ENCODE measurements around the gene SLIT3. TPM values are rescaled to one million over a fixed set of nuclear protein-coding genes. Genes with fewer than 3 reads are reported as not detected.
A peak's percentile ranks its signal among the peaks of the same experiment; 100 is the strongest.

SLIT3 gene
- total RNA-seq, 1 donor from 2014 or later = 0.22 TPM

- no peaks in the 10 kb centered on the region for H3K9me3 ChIP-seq (ENCODE audit: low read depth)
- peaks cover 15% of the 10 kb centered on the region for H3K4me1 Mint-ChIP-seq
- H3K27me3 ChIP-seq = no peaks in the 10 kb centered on the region
- H4K20me1 ChIP-seq (ENCODE audit: low read depth) = no peaks in the 10 kb centered on the region
- H2AFZ ChIP-seq (replicated peaks) = no peak overlapping the region
- H3K4me3 Mint-ChIP-seq = no peak overlapping the region
- no peaks in the 10 kb centered on the region for H3K36me3 Mint-ChIP-seq
- peak; percentile 28 for TF ChIP-seq CTCF (IDR thresholded peaks at IDR 0.05)
- no peak for TF ChIP-seq EZH2 (IDR thresholded peaks at IDR 0.05)
- TF ChIP-seq EZH2phosphoT487 (IDR thresholded peaks at IDR 0.05) = no peak
- no peak overlapping the region for H3K9ac ChIP-seq
- no peak overlapping the region for H3K4me2 ChIP-seq
- H3K4me1 ChIP-seq = peaks cover 5% of the 10 kb centered on the region
- no peaks in the 10 kb centered on the region for H3K36me3 ChIP-seq
- no peaks in the 10 kb centered on the region for H3K79me2 ChIP-seq (ENCODE audit: low read depth)
- H3K27ac Mint-ChIP-seq = no peak overlapping the region
- no peak overlapping the region for H3K4me3 ChIP-seq
- no peak for DNase-seq (ENCODE audit: low spot score)
- H3K27me3 Mint-ChIP-seq (ENCODE audit: insufficient read depth, low read depth) = no peaks in the 10 kb centered on the region
- H3K27ac ChIP-seq = no peak overlapping the region
- peaks cover 2% of the 10 kb centered on the region for H3K9me3 Mint-ChIP-seq
- no peaks in the 10 kb centered on the region for H3F3A ChIP-seq (ENCODE audit: low read depth)
Observed at GRCh38 chr5:169197343-169197742, 103.6 kb downstream of the SLIT3 start.

GRCh38 chr5:169196059-169196458, 104.9 kb downstream of the SLIT3 start:
- no peak overlapping the region for H3K9ac ChIP-seq
- Mint-ChIP-seq H3K36me3 (no peaks in the 10 kb centered on the region), H3K27ac (no peak overlapping the region), H3K9me3 (no peaks in the 10 kb centered on the region), H3K27me3 (ENCODE audit: insufficient read depth, low read depth) (no peaks in the 10 kb centered on the region), H3K4me1 (peaks cover 15% of the 10 kb centered on the region), H3K4me3 (no peak overlapping the region)
- H3K4me1 ChIP-seq = peaks cover 5% of the 10 kb centered on the region
- no peaks in the 10 kb centered on the region for H4K20me1 ChIP-seq (ENCODE audit: low read depth)
- H3K27ac ChIP-seq = no peak overlapping the region
- no peaks in the 10 kb centered on the region for H3K27me3 ChIP-seq
- no peak overlapping the region for H2AFZ ChIP-seq (replicated peaks)
- H3K36me3 ChIP-seq = no peaks in the 10 kb centered on the region
- no peaks in the 10 kb centered on the region for H3K9me3 ChIP-seq (ENCODE audit: low read depth)
- H3F3A ChIP-seq (ENCODE audit: low read depth) = no peaks in the 10 kb centered on the region
- H3K4me2 ChIP-seq = no peak overlapping the region
- no peak overlapping the region for H3K4me3 ChIP-seq
- H3K79me2 ChIP-seq (ENCODE audit: low read depth) = no peaks in the 10 kb centered on the region
- DNase-seq (ENCODE audit: low spot score) = no peak
- TF ChIP-seq EZH2 (IDR thresholded peaks at IDR 0.05) = no peak
- no peak for TF ChIP-seq EZH2phosphoT487 (IDR thresholded peaks at IDR 0.05)
- no peak for TF ChIP-seq CTCF (IDR thresholded peaks at IDR 0.05)

- Histone ChIP-seq H3K79me2 (ENCODE audit: low read depth) (no peaks in the 10 kb centered on the region), H3K27me3 (no peaks in the 10 kb centered on the region), H3K4me3 (no peak overlapping the region), H4K20me1 (ENCODE audit: low read depth) (no peaks in the 10 kb centered on the region), H2AFZ (replicated peaks) (no peak overlapping the region), H3K9me3 (ENCODE audit: low read depth) (no peaks in the 10 kb centered on the region), H3K36me3 (no peaks in the 10 kb centered on the region), H3K4me1 (peaks cover 5% of the 10 kb centered on the region), H3K27ac (no peak overlapping the region), H3K4me2 (no peak overlapping the region), H3K9ac (no peak overlapping the region), H3F3A (ENCODE audit: low read depth) (no peaks in the 10 kb centered on the region)
- H3K4me1 Mint-ChIP-seq = peaks cover 14% of the 10 kb centered on the region
- DNase-seq (ENCODE audit: low spot score) = no peak
- H3K27ac Mint-ChIP-seq = no peak overlapping the region
- no peaks in the 10 kb centered on the region for H3K9me3 Mint-ChIP-seq
- no peaks in the 10 kb centered on the region for H3K27me3 Mint-ChIP-seq (ENCODE audit: insufficient read depth, low read depth)
- no peak overlapping the region for H3K4me3 Mint-ChIP-seq
- TF ChIP-seq EZH2 (IDR thresholded peaks at IDR 0.05) = no peak
- TF ChIP-seq EZH2phosphoT487 (IDR thresholded peaks at IDR 0.05) = no peak
- TF ChIP-seq CTCF (IDR thresholded peaks at IDR 0.05) = no peak
- no peaks in the 10 kb centered on the region for H3K36me3 Mint-ChIP-seq
Observed at GRCh38 chr5:169195601-169196000, 105.3 kb downstream of the SLIT3 start.
